HCT116 (cell line): ENCODE measurements around the gene CAB39. TPM values are rescaled to one million over a fixed set of nuclear protein-coding genes. Genes with fewer than 3 reads are reported as not detected.

ENCODE experiments used
- ATAC-seq: fragments of 200-7000 bp; cut with Tn5 transposase; 2 replicates; pipeline ENCODE4 v1.9.1; 2020; ENCODE audit warnings: mild to moderate bottlenecking, moderate library complexity
- BruUV-seq: library from RNA; stranded (reverse); fragments of 400-500 nt; replicated peaks from 2 replicates; lab custom pipeline; 2021; lab: Mats Ljungman, UMichigan
- CTCF ChIA-PET: fragments of 300-600 bp; sonication (Branson Sonifier 250); formaldehyde crosslinking; loops from one replicate; lab custom pipeline; 2021; ENCODE audit warnings: antibody characterized with exemption; lab: Charles Lee
- POLR2A ChIA-PET: fragments of 300-600, 350-600 bp; sonication (Branson Sonifier 250); formaldehyde crosslinking; loops from one replicate; lab custom pipeline; 2021; ENCODE audit warnings: antibody characterized with exemption; lab: Charles Lee
- RAD21 ChIA-PET, 2 experiments: fragments of 300-600 bp; sonication (Branson Sonifier 250); formaldehyde crosslinking; loops; one replicate each; lab custom pipeline; 2023; ENCODE audit warnings: low total read pairs in 2 of 2; ENCODE audit not compliant: uncharacterized antibody in 2 of 2, unreplicated experiment in 2 of 2, low non-redundant PET in 1 of 2; lab: Charles Lee
- DNase-seq: peaks from one replicate; pipeline ENCODE4 v3.0.0-alpha.2; 2010; ENCODE audit warnings: low read depth, low spot score
- H2AFZ ChIP-seq: fragments of 200-600 bp; shearing (Covaris generic), sonication (generic); 2 replicates; pipeline ENCODE4 v1.6.1; 2017; ENCODE audit warnings: low read depth, mixed run types, mixed read lengths, antibody characterized with exemption, low read length; ENCODE audit not compliant: poor library complexity, severe bottlenecking
- H3K27ac ChIP-seq: 2 replicates; pipeline ENCODE4 v1.5.1; 2012; ENCODE audit warnings: low read depth, low read length
- H3K27me3 ChIP-seq: fragments of 200-600 bp; sonication (generic); 2 replicates; pipeline ENCODE4 v1.6.1; 2016; ENCODE audit warnings: mixed run types, low read length, mixed read lengths; ENCODE audit not compliant: insufficient read depth
- H3K36me3 ChIP-seq, 2 experiments: fragments of 200-500 bp in 1 of 2; fragments of 200-600 bp in 1 of 2; sonication (Bioruptor generic) in 1 of 2; sonication (generic) in 1 of 2; 2 replicates each; pipeline versions ENCODE4 v1.5.1 to v1.6.1; 2014 to 2016; ENCODE audit warnings: low read length in 2 of 2, inconsistent platforms in 1 of 2, mixed read lengths in 1 of 2, mixed run types in 1 of 2; ENCODE audit not compliant: insufficient read depth in 2 of 2, control insufficient read depth in 1 of 2
- H3K4me1 ChIP-seq, 2 experiments: fragments of 200-600 bp in 1 of 2; sonication (generic) in 1 of 2; 2 replicates each; pipeline versions ENCODE4 v1.5.1 to v1.6.1; 2012 to 2017; ENCODE audit warnings: low read length in 2 of 2, inconsistent platforms in 1 of 2, mild to moderate bottlenecking in 1 of 2, mixed read lengths in 1 of 2, mixed run types in 1 of 2, moderate library complexity in 1 of 2; ENCODE audit not compliant: insufficient read depth in 2 of 2, control insufficient read depth in 1 of 2
- H3K4me2 ChIP-seq: fragments of 200-600 bp; sonication (generic); 2 replicates; pipeline ENCODE4 v1.6.1; 2017; ENCODE audit warnings: mixed run types, low read length, mixed read lengths
- H3K4me3 ChIP-seq, 2 experiments: fragments of 200-600 bp in 1 of 2; sonication (generic) in 1 of 2; replicated peaks in 1 of 2; 2 replicates each; pipeline ENCODE4 v1.5.1; 2011 to 2016; ENCODE audit warnings: low read length in 2 of 2, control low read depth in 1 of 2, low read depth in 1 of 2, mild to moderate bottlenecking in 1 of 2, mixed read lengths in 1 of 2, mixed run types in 1 of 2
- H3K79me2 ChIP-seq: fragments of 200-600 bp; sonication (generic); 2 replicates; pipeline ENCODE4 v1.6.1; 2017; ENCODE audit warnings: mild to moderate bottlenecking, mixed run types, low read length, moderate library complexity, mixed read lengths; ENCODE audit not compliant: insufficient read depth
- H3K9ac ChIP-seq: fragments of 200-600 bp; sonication (generic); 2 replicates; pipeline ENCODE4 v1.6.1; 2016; ENCODE audit warnings: low read length, mixed read lengths
- H3K9me2 ChIP-seq: fragments of 200-600 bp; sonication (generic), shearing (Covaris generic); 2 replicates; pipeline ENCODE4 v1.6.1; 2017; ENCODE audit warnings: mixed run types, mild to moderate bottlenecking, moderate library complexity; ENCODE audit not compliant: insufficient read depth
- H3K9me3 ChIP-seq, 2 experiments: fragments of 200-500 bp in 1 of 2; fragments of 200-600 bp in 1 of 2; sonication (Bioruptor generic) in 1 of 2; sonication (generic) in 1 of 2; 2 replicates each; pipeline ENCODE4 v1.6.1; 2014 to 2017; ENCODE audit warnings: low read length in 2 of 2, mixed read lengths in 2 of 2, inconsistent platforms in 1 of 2, low read depth in 1 of 2, mild to moderate bottlenecking in 1 of 2, mixed run types in 1 of 2, moderate library complexity in 1 of 2; ENCODE audit not compliant: control insufficient read depth in 1 of 2, insufficient read depth in 1 of 2
- H4K20me1 ChIP-seq: fragments of 200-600 bp; sonication (generic), shearing (Covaris generic); 2 replicates; pipeline ENCODE4 v1.6.1; 2017; ENCODE audit warnings: mixed run types, mild to moderate bottlenecking, moderate library complexity; ENCODE audit not compliant: insufficient read depth
- ATF3 ChIP-seq: IDR thresholded peaks from 2 replicates; pipeline ENCODE4 v1.6.1; 2012
- EZH2phosphoT487 ChIP-seq: fragments of 200-600 bp; IDR thresholded peaks from 2 replicates; pipeline ENCODE4 v1.6.1; 2018; ENCODE audit warnings: antibody characterized with exemption, borderline replicate concordance
- FOSL1 ChIP-seq: IDR thresholded peaks from 2 replicates; pipeline ENCODE4 v1.6.1; 2012; ENCODE audit warnings: low read depth
- JUND ChIP-seq: IDR thresholded peaks from 2 replicates; pipeline ENCODE4 v1.6.1; 2012
- POLR2A ChIP-seq: IDR thresholded peaks from 2 replicates; pipeline ENCODE4 v1.7.0; 2011; ENCODE audit warnings: borderline replicate concordance; ENCODE audit not compliant: insufficient read depth, insufficient read length; ENCODE audit errors: extremely low read depth
- RAD21 ChIP-seq: IDR thresholded peaks from 2 replicates; pipeline ENCODE4 v1.6.1; 2012; ENCODE audit warnings: low read depth, mild to moderate bottlenecking
- SRF ChIP-seq: IDR thresholded peaks from 2 replicates; pipeline ENCODE4 v1.6.1; 2012; ENCODE audit warnings: low read depth
- intact Hi-C: fragments of 100-400 bp; cut with micrococcal nuclease; formaldehyde crosslinking; loops from 2 replicates; pipeline ENCODE4 v1.10.0; 2022
- total RNA-seq: library from RNA; stranded (reverse); gene quantifications from one replicate; pipeline ENCODE4 v1.2.1, GENCODE V29; 2021; ENCODE audit not compliant: unreplicated experiment
- TF ChIP-seq, protein P1 (sequence below): IDR thresholded peaks from 2 replicates; pipeline ENCODE4 v1.6.1; 2012

Gene CAB39
- total RNA-seq, 1 experiment from 2014 or later, result 63.6 TPM

DNA sequence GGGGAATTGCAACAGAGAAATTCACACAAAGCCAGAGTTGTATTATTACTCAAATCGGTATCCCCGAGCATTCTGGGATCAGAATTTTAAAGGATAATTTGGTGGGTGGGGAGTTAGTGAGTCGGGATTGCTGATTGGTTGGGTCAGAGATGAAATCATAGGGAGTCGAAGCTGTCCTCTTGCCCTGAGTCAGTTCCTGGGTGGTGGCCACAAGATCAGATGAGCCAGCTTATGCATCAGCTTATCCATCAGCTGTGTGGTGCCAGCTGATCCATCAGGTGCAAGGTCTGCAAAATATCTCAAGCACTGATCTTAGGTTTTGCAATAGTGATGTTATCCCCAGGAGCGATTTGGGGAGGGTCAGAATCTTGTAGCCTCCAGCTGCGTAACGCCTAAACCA lies 117.8 kb downstream of the CAB39 start:
- no peak overlapping the region for H2AFZ ChIP-seq
- no peak for TF ChIP-seq ATF3
- TF ChIP-seq SRF, result no peak
- no peak for TF ChIP-seq POLR2A
- TF ChIP-seq FOSL1, result no peak
- no peak for TF ChIP-seq JUND
- no peaks in the 10 kb centered on the region for H3K9me3 ChIP-seq
- no peaks in the 10 kb centered on the region for H3K9me2 ChIP-seq
- no peaks in the 10 kb centered on the region for H3K79me2 ChIP-seq
- H3K36me3 ChIP-seq, result no peaks in the 10 kb centered on the region
- POLR2A ChIA-PET, result no interaction called here
- intact Hi-C loops, result no loop called here
- no peaks in the 10 kb centered on the region for H3K27me3 ChIP-seq
- no peaks in the 10 kb centered on the region for H3K4me1 ChIP-seq
- H3K4me2 ChIP-seq, result no peak overlapping the region
- CTCF ChIA-PET, result no interaction called here
- no peak overlapping the region for H3K9ac ChIP-seq
- H3K4me3 ChIP-seq, result no peak overlapping the region
- no peak for ATAC-seq
- H3K27ac ChIP-seq, result no peak overlapping the region
- BruUV-seq, result no TSS peak
- no peaks in the 10 kb centered on the region for H4K20me1 ChIP-seq
- RAD21 ChIA-PET, result no interaction called here
- no peak for DNase-seq

DNA sequence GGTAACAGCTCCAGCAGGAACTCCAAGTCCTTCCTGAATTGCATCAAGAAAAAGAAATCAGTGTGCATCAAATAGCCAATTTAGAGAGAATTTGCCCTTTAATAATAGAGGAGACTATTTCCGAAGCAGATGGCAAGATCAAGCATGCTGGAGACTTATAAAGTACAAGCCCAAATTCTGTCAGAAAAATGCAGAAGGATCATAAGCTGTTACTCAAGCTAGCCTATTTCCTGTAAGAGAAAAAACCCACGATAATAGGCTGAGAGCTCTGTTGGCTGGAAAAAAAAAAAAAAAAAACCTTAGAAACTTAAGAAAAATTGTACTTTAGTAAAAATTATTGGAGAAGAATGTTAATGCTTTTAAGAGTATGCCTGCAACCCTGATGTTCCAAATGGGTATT lies 127.7 kb downstream of the CAB39 start:
- Histone ChIP-seq H3K9me3 (peaks cover 0 to 3% of the 10 kb centered on the region in 2 experiments; a peak in 1 of 4 replicates), H3K36me3 (no peaks in the 10 kb centered on the region), H3K4me1 (no peaks in the 10 kb centered on the region), H4K20me1 (no peaks in the 10 kb centered on the region), H3K27me3 (no peaks in the 10 kb centered on the region), H3K9me2 (no peaks in the 10 kb centered on the region), H3K9ac (no peak overlapping the region), H3K4me2 (no peak overlapping the region), H3K27ac (no peak overlapping the region), H3K79me2 (no peaks in the 10 kb centered on the region), H2AFZ (no peak overlapping the region), H3K4me3 (no peak overlapping the region)
- TF ChIP-seq RAD21 (no peak), EZH2phosphoT487 (no peak)
- TF ChIP-seq, protein P1, sequence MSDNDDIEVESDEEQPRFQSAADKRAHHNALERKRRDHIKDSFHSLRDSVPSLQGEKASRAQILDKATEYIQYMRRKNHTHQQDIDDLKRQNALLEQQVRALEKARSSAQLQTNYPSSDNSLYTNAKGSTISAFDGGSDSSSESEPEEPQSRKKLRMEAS, result no peak
- ATAC-seq (no peak), DNase-seq (no peak)
- ChIA-PET RAD21 (no interaction called here), CTCF (interaction anchor here (1.0 to 1.4 kb wide), 2 partner anchors 10 to 16 kb away, joined by 3 to 6 read pairs; no protein-coding TSS in a partner anchor), POLR2A (no interaction called here)
- intact Hi-C loops, result no loop called here
- no TSS peak for BruUV-seq
